BE2C (cell line): ENCODE results near the gene TBCC.

Source experiments
- DNase-seq: peaks from one replicate; pipeline ENCODE4 v3.0.0-alpha.2; 2020
- H3K27me3 ChIP-seq: fragments of 250-450 bp; sonication (Bioruptor Pico); 2 replicates; pipeline ENCODE4 v1.5.1; 2020; ENCODE audit warnings: mild to moderate bottlenecking
- H3K36me3 ChIP-seq: fragments of 250-450 bp; sonication (Bioruptor Pico); 2 replicates; pipeline ENCODE4 v1.5.1; 2020; ENCODE audit warnings: mild to moderate bottlenecking
- H3K4me1 ChIP-seq: fragments of 250-450 bp; sonication (Bioruptor Pico); 2 replicates; pipeline ENCODE4 v1.5.1; 2020
- H3K4me3 ChIP-seq: 2 replicates; pipeline ENCODE4 v1.5.1; 2011; ENCODE audit warnings: low read depth, low read length
- H3K9me3 ChIP-seq: fragments of 250-450 bp; sonication (Bioruptor Pico); 2 replicates; pipeline ENCODE4 v1.5.1; 2020
- CTCF ChIP-seq: IDR thresholded peaks from 2 replicates; pipeline ENCODE4 v1.5.1; 2012; ENCODE audit warnings: mild to moderate bottlenecking, low read depth, low read length

Gene TBCC

GRCh38 chr6:42782689-42783176, 36.8 kb upstream of the TBCC start:
- Histone ChIP-seq H3K4me3 (peak overlapping the region; percentile 83), H3K36me3 (peaks cover 8% of the 10 kb centered on the region), H3K9me3 (no peaks in the 10 kb centered on the region), H3K27me3 (no peaks in the 10 kb centered on the region), H3K4me1 (peaks cover 6% of the 10 kb centered on the region)
- no peak for TF ChIP-seq CTCF
- DNase-seq = peak; percentile 83

- peaks cover 8% of the 10 kb centered on the region for H3K4me1 ChIP-seq
- H3K4me3 ChIP-seq = peak within 1 kb of the TSS; percentile 83
- H3K36me3 ChIP-seq = peaks cover 8% of the 10 kb centered on the region
- no peaks in the 10 kb centered on the region for H3K9me3 ChIP-seq
- peak; percentile 72 for DNase-seq
- no peaks in the 10 kb centered on the region for H3K27me3 ChIP-seq
- TF ChIP-seq CTCF = no peak
Observed at GRCh38 chr6:42781796-42782688, 36.1 kb upstream of the TBCC start, which contains the start of gene BICRAL. BICRAL (plus strand) TSS chr6:42782052; CDS start chr6:42822023, 39,971 bp downstream.

- Histone ChIP-seq H3K4me1 (peaks cover 8% of the 10 kb centered on the region), H3K9me3 (no peaks in the 10 kb centered on the region), H3K27me3 (no peaks in the 10 kb centered on the region), H3K4me3 (peak overlapping the region; percentile 83), H3K36me3 (peaks cover 8% of the 10 kb centered on the region)
- TF ChIP-seq CTCF = no peak
- DNase-seq = no peak
Observed at GRCh38 chr6:42781546-42781795, 35.6 kb upstream of the TBCC start.

- H3K4me1 ChIP-seq = peaks cover 5% of the 10 kb centered on the region; the same call in 1 of the 2 replicates
- H3K4me3 ChIP-seq = no peak overlapping the region
- no peak for DNase-seq
- no peak for TF ChIP-seq CTCF
- H3K27me3 ChIP-seq = no peaks in the 10 kb centered on the region
- no peaks in the 10 kb centered on the region for H3K9me3 ChIP-seq
- H3K36me3 ChIP-seq = peaks cover 8% of the 10 kb centered on the region
Observed at GRCh38 chr6:42779521-42779920, 33.6 kb upstream of the TBCC start.

- H3K4me1 ChIP-seq = peaks cover 5% of the 10 kb centered on the region; the same call in 1 of the 2 replicates
- H3K4me3 ChIP-seq = no peak overlapping the region
- H3K36me3 ChIP-seq = peaks cover 2% of the 10 kb centered on the region
- no peaks in the 10 kb centered on the region for H3K27me3 ChIP-seq
- TF ChIP-seq CTCF = no peak
- no peak for DNase-seq
- no peaks in the 10 kb centered on the region for H3K9me3 ChIP-seq
Observed at GRCh38 chr6:42778122-42778521, 32.2 kb upstream of the TBCC start.
